ENCODE results near the gene AP1G2. TPM values are rescaled to one million over a fixed set of nuclear protein-coding genes. Genes with fewer than 3 reads are reported as not detected.
A peak's percentile ranks its signal among the peaks of the same experiment; 100 is the strongest.

Gene AP1G2
- total and polyA plus RNA-seq, 2 of the 13 experiments (the other 11 are each of a cell fraction or from before 2014, with no cell fraction given), result 96.9 to 611 TPM

GRCh38 chr14:23614395-23614828, 46.8 kb upstream of the AP1G2 start (continued):
- TF ChIP-seq ZNF121 (CRISPR knock-in tag; IDR thresholded peaks at IDR 0.05) (no peak), ZMYM3 (CRISPR knock-in tag; IDR thresholded peaks at IDR 0.05) (0 out of 2 replicates have a peak, but pooled peaks have one; percentile 55), ELF3 (CRISPR knock-in tag; IDR thresholded peaks at IDR 0.05) (no peak), CTCF (CRISPR knock-in tag; IDR thresholded peaks at IDR 0.05) (no peak), ZNF709 (CRISPR knock-in tag; IDR thresholded peaks at IDR 0.05) (0 out of 2 replicates have a peak, but pooled peaks have one; percentile 46), GPBP1L1 (CRISPR knock-in tag; IDR thresholded peaks at IDR 0.05) (no peak), ATF1 (CRISPR knock-in tag; IDR thresholded peaks at IDR 0.05) (no peak), ZNF510 (CRISPR knock-in tag; IDR thresholded peaks at IDR 0.05; ENCODE audit: low read depth) (0 out of 2 replicates have a peak, but pooled peaks have one; percentile 76), ZNF598 (CRISPR knock-in tag; IDR thresholded peaks at IDR 0.05; ENCODE audit: borderline replicate concordance) (peak; percentile 64; the same call in 1 of the 2 replicates), HMG20B (CRISPR knock-in tag; conservative IDR thresholded peaks at IDR 0.05) (no peak), AKAP8 (CRISPR knock-in tag; IDR thresholded peaks at IDR 0.05) (no peak), IRF9 (CRISPR knock-in tag; IDR thresholded peaks at IDR 0.05; ENCODE audit: borderline replicate concordance) (no peak), ZNF562 (CRISPR knock-in tag; IDR thresholded peaks at IDR 0.05; ENCODE audit: borderline replicate concordance) (no peak), PITX1 (CRISPR knock-in tag; IDR thresholded peaks at IDR 0.05) (0 out of 2 replicates have a peak, but pooled peaks have one; percentile 3), ATF5 (CRISPR knock-in tag; IDR thresholded peaks at IDR 0.05; ENCODE audit: low read depth) (no peak), ZNF282 (IDR thresholded peaks at IDR 0.05; ENCODE audit: partially characterized antibody) (no peak), ZNF615 (CRISPR knock-in tag; IDR thresholded peaks at IDR 0.05; ENCODE audit: borderline replicate concordance) (no peak), ZSCAN30 (CRISPR knock-in tag; IDR thresholded peaks at IDR 0.05) (no peak), ERF (CRISPR knock-in tag; IDR thresholded peaks at IDR 0.05) (no peak; the same call in 1 of the 2 replicates), TEAD2 (CRISPR knock-in tag; IDR thresholded peaks at IDR 0.05) (no peak), MEIS1 (CRISPR knock-in tag; IDR thresholded peaks at IDR 0.05; ENCODE audit: borderline replicate concordance) (peak; percentile 85; the same call in 1 of the 2 replicates), ZNF761 (CRISPR knock-in tag; conservative IDR thresholded peaks at IDR 0.05) (0 out of 2 replicates have a peak, but pooled peaks have one; percentile 39), DPF2 (CRISPR knock-in tag; IDR thresholded peaks at IDR 0.05; ENCODE audit: borderline replicate concordance, low read depth) (no peak), ZNF644 (CRISPR knock-in tag; IDR thresholded peaks at IDR 0.05; ENCODE audit: low read depth) (no peak), ZC3H13 (CRISPR knock-in tag; IDR thresholded peaks at IDR 0.05) (no peak), MXD3 (CRISPR knock-in tag; IDR thresholded peaks at IDR 0.05) (no peak), HNRNPLL (IDR thresholded peaks at IDR 0.05; ENCODE audit: low read depth, low read length, poor library complexity, severe bottlenecking) (no peak), KLF11 (CRISPR knock-in tag; IDR thresholded peaks at IDR 0.05) (no peak)
